Endometrial microvascular endothelial cells (primary cell): Measurements from ENCODE around the gene USF1. TPM values are rescaled to one million over a fixed set of nuclear protein-coding genes. Genes with fewer than 3 reads are reported as not detected.
"Not testable (repeated sequence)": the region's sequence is repeated elsewhere in the genome, so short reads cannot be mapped to it uniquely, and the experiment has no call there.

Experiments
- in situ Hi-C: cut with HindIII; loops from 2 replicates; pipeline ENCODE4 v1.10.0; 2017; ENCODE audit warnings: low sequenced_read_pairs, low pct_unique_long_range_greater_than_20kb; ENCODE audit errors: inconsistent ontology term
- total RNA-seq: library from RNA; depleted of rRNA; stranded (reverse); fragments of >200 nt; gene quantifications from one replicate; pipeline ENCODE4 v1.2.3, GENCODE V29; 2015; ENCODE audit errors: inconsistent ontology term

USF1 gene
- total RNA-seq, 1 donor from 2014 or later = 119 TPM

DNA sequence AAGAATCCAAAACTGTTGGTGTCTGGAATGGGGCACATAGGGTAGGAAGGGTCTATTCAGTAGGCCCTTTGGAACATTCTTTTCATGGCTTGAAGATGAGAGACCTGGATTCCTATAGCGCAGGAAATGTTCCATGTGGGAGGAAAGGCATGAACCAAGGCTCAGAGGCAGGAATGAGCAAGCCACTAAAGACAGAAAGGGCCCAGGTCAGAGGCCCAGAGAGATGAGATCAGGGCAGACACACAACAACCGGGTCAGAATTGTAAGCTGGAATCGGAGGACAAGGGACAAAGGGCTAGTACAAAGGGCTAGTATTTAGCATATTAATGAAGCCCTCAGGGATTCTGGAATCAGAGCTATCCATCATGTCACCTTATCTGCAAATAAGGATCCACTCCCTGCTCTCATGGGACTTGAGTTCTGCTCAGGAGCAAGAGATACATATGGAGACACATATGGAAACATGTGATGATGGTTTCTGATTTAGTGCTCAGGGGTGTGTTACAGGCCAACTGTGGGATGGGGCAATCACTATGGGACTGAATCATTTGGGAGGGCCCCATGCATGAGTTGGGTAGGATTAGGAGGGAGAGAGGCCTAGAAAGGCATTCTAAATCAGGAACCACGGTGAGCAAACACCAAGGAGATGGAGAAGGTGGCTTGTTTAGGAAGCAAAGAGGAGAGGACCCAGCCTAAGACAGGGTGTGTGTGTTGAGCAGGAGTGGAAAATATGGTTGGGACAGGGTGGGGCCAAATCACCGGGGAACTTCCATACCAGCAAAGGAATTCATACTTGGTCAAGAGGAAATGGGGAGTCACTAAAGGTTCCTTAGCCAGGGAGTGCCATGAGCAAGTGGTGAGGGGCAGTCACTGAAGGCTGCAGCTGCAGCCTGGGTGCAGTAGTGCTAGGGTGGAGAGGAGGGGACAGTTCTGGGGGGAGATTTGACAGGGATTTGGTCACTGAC lies 34.9 kb upstream of the USF1 start:
- in situ Hi-C loops = no loop called here

DNA sequence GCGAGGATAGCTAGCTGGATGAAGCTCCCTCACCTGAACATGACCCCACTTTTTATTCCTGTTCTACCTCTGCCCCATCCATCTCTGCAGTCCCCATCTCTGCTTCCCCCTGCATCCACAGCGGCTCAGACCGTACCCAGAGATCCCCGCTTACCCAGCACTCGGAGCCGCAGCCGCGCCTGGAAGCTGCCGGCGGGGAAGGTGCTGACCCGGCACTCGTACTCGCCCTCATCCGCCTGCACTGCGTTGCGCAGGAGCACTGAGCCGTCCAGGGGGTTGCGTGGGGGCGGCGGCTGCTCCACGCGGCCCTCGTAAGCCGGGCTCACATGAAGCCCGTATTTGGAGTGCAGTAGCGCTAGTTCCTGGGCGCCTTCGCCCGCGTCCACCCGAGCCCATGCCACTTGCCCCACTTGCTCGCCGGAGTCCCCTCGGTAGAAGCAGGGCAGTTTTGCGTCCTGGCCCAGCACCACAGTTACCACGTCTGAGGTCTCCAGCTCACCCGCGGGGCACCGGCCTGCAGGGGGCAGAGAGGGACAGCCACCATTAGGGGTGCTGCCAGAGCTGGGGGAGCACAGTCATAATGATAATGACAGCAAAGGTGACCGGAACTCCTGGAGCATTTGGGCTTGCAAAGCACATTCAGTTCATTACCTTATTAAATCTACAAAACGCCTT lies 33.8 kb upstream of the USF1 start:
- in situ Hi-C loops = no loop called here

- in situ Hi-C loops = no loop called here
Observed at GRCh38 chr1:161077426-161077825, 31.6 kb upstream of the USF1 start.

- in situ Hi-C loops = no loop called here
Observed at GRCh38 chr1:161076410-161076809, 30.6 kb upstream of the USF1 start.

DNA sequence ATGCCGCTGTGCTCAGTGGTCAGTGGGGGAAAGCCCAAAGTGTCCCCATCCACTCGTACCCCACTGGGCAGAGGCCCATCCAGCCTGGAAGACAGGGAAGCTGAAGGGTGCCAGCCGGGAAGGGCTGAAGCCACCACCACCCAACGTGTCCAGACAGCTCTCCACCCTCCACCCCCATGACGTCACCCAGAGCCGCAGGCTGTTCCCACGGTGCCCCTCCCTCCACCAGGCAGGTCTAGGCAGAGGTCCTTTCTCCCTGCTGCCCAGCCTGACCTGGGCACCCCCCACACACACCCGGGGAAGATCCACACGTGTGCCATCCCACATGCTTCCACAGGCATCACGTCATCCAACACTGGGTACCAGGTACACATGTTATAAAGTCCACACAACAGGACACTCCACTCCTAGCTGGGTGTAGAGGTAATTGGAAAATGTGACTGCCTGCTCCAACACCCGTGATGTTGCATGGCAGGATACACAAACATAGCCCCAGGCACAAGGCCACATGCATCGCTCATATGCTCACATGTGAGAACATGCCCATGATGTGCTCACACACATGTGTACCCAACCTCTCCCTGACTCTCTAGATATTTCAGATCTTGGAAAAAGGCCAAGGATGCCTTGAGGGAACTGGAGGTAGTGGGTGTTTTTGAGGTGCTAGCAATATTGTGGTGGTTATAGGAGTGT lies 29.0 kb upstream of the USF1 start:
- in situ Hi-C loops = no loop called here

GRCh38 chr1:161073474-161074121 lies 27.8 kb upstream of the USF1 start:
- in situ Hi-C loops = no loop called here

DNA sequence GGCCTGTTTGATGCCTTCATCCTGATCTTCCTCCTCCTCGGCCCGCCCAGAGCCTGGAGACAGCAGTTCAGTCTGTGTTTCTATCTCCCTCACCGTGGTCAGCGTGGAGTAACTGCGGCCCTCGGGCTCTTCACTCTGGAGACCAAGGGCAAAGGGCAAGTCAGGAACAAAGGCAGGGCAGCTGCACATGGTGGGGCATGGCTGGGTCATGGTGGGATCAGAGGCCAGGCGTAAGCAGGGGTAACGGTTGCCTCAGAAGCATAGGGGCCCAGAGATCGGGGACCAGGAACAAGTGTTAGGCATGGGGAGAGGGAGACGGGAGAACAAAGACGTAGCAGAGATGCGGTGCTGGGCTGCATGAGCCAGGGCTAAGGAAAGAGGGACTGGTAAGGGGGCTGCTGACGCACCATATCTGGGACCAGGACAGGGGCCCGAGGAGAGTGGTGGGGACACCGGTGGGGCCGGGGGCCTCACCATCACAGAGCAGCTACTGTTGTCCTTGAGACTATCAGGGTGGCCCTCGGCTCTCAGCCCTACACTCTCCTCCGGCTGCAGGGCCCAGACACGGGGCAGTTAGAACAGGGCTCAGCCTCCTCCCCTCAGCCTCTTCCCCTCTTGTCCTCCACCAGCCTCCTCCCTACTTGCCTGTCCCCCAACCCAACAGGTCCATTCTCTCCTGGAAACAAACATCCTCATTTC lies 27.1 kb upstream of the USF1 start:
- in situ Hi-C loops = no loop called here

DNA sequence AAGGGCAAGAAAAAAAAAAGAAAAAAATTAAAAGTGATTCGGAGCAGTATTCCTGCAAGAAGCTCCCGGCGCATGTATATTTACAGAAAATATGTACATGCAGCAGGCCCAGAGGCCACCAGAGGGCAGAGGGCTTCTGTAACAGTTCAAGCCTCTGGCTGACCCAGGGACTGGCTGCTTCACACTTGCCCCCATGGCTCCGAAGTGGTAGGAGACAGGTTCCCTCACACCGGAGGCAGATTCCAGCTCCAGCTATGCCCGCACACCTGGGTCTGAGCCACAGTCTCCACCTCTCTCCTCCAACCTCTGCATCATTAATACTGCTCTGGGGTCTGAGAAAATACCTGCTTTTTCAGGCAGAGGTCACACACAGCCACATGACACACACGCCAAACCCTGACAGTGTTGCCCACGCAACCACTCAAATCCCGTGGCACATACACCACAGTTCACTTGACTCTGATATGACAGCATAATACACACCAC lies 26.2 kb upstream of the USF1 start:
- in situ Hi-C loops = no loop called here

DNA sequence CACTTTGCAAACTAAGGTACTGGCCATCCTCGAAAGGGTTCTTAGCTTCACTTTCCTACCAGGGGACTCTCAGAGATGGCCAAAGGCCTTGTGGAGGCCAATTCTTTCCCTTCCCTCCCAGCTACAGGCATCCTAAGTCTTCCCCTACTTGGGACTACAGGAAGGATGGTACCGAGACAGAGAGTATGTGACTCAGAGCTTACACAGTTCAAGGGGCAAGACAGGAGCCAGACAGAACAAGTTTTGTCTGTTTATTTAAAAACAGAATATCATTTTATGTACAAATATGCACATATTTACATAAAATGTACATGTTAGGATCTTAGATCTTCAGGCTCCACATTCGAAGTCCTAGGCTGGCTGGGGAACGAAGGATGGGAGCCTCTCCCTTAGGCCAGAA lies 25.0 kb upstream of the USF1 start:
- in situ Hi-C loops = no loop called here

DNA sequence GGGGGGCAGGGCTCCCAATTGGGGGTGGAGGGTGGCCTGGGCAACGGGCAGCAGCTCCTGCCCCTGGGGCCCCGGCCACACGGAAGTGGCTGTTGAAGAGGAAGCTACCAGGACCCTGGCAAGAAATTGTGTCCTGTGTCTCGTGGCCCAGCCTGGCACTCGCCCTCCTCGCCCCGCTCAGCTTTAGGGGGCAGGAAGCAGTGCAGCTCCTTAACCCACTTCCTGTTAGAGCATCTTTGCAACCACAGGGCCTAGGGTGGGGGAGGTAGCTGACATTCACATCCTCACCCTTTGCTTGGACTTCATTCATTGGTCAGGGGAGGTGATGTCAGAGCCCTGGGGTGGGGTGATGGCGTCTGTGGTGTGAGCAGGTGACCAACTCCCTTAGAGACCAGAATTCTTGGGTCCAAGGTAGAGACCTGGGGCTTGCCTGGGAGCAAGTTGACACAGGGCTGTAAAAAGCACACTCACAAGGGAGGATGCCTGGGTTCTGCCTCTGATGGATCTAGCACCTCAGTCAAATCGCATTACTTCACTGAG lies 24.0 kb upstream of the USF1 start, which contains the start of gene ARHGAP30:
Gene ARHGAP30 (minus strand): TSS at position 161 of the 540 bp plus-strand sequence. CDS start 267 bp downstream, outside the sequence.
- in situ Hi-C loops = no loop called here

DNA sequence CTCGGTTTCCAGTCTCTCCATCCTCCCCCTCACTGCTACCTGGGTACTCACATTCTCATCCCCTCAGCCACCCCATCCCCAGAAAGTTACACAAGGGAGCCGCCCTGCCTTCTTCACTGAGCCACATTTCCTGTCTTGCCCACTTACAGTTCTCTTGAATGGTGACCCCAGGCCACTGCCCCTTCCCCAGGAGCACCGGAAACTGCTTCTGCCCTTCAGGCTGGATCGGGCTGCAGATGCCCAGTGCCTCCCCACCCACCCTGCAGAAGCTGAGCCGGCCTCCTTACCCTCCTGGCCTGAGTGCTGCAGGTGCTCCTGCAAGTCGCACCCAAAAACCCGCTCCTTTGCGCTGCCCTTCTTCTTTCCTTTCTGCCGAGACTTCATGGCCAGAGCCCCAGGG lies 23.5 kb upstream of the USF1 start:
- in situ Hi-C loops = no loop called here

DNA sequence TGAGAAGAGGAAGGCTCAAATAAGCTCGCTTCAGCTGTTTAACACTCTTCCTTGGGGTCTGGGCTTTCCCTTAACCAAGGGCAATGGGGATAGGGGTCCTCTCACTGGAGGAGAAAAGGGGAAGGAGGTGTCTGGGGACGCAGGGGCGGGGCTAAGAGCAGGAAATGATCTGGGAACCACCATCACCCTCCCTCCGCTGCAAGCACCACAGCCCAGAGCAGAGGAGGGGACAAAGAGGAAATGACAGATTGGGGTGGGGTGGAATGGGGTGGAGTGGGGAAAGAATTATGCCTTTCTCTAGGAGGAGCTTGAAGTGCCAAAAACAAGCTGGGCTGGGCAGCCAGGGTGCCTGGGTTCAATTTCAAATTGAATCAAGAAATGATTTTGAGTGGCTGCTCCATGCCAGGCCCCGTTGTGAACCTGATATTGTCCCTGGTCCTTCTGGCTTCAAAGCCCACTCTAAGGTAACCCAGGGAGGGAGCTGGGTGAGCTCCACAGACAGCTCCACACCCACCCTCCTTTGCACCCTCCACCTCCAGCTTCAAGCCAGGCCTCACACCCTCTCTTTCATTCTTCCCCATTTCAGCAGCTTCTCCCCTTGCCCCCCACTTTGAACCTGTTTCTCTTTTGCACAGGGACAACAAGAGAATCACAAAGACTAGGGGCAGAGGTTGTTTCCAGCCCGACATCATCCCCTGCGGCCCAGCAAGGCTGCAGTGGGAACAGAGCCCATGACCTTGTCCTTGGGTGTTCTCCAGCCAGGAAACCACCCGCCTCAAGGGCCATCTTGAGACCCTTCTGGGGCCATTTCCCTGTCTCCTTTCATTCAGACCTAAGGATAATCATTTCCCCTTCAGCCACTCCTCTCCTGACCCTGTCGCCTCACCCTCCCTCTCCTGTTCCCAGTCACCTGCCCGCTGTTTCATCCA lies 22.8 kb upstream of the USF1 start:
- in situ Hi-C loops = no loop called here

GRCh38 chr1:161066694-161067093 lies 20.9 kb upstream of the USF1 start:
- in situ Hi-C loops = no loop called here

DNA sequence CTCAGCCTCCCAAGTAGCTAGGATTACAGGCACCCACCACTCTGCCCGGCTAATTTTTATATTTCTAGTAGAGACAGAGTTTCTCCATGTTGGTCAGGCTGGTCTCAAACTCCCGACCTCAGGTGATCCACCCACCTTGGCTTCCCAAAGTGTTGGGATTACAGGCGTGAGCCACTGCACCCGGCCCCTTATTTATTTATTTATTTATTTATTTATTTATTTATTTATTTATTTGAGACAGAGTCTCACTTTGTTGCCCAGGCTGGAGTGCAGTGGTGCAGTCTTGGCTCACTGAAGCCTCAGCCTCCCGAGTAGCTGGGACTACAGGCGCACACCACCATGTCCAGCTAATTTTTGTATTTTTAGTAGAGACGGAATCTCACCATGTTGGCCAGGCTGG lies 19.9 kb upstream of the USF1 start:
- in situ Hi-C loops = not testable (repeated sequence)

DNA sequence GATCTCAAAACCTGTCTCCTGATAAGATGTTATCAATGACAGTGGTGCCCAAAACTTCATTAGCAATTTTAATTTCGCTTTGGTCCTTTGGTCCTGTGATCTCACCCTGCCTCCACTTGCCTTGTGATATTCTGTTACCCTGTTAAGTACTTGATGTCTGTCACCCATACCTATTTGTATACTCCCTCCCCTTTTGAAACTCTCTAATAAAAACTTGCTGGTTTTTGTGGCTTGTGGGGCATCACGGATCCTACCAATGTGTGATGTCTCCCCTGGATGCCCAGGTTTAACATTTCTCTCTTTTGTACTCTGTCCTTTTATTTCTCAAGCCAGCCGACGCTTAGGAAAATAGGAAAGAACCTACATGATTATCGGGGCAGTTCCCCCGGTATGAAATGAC lies 18.2 kb upstream of the USF1 start:
- in situ Hi-C loops = not testable (repeated sequence)

GRCh38 chr1:161061419-161061818 lies 15.6 kb upstream of the USF1 start:
- in situ Hi-C loops = no loop called here

GRCh38 chr1:161059293-161059692 lies 13.5 kb upstream of the USF1 start:
- in situ Hi-C loops = no loop called here
